ENCODE results near the gene PLEKHG3.

PLEKHG3 gene

DNA sequence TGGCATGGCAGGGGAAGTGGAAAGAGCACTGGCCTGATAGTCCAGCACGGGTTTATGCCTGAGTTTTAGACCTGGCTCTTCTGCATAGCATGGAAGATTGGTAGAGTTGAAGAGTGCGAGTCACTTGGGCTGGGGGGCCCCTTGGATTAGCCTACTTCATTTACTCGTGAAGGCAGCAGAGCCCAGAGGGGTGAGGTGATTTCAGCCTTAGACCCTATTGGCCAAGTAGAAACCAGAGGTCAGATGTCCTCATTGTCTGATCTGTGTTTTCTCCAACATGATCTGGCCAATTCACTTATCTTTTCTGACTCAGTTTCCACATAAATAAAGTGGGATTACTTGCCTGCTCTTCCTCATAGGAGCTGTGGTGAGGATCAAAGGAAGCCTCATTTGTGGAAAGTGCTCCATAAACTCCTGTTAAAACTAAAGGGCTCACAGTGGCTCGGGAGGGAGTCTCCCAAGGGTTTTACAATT lies 1.9 kb downstream of the PLEKHG3 start:
- H3K4me3 ChIP-seq (ENCODE audit: low read depth, low read length) = no peak overlapping the region
- TF ChIP-seq, protein P1, sequence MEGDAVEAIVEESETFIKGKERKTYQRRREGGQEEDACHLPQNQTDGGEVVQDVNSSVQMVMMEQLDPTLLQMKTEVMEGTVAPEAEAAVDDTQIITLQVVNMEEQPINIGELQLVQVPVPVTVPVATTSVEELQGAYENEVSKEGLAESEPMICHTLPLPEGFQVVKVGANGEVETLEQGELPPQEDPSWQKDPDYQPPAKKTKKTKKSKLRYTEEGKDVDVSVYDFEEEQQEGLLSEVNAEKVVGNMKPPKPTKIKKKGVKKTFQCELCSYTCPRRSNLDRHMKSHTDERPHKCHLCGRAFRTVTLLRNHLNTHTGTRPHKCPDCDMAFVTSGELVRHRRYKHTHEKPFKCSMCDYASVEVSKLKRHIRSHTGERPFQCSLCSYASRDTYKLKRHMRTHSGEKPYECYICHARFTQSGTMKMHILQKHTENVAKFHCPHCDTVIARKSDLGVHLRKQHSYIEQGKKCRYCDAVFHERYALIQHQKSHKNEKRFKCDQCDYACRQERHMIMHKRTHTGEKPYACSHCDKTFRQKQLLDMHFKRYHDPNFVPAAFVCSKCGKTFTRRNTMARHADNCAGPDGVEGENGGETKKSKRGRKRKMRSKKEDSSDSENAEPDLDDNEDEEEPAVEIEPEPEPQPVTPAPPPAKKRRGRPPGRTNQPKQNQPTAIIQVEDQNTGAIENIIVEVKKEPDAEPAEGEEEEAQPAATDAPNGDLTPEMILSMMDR (IDR thresholded peaks at IDR 0.05; ENCODE audit: borderline replicate concordance, insufficient read depth, low read depth, low read length) = no peak

- H3K4me3 ChIP-seq (ENCODE audit: low read depth, low read length) = no peak overlapping the region
- TF ChIP-seq, protein P1 (IDR thresholded peaks at IDR 0.05; ENCODE audit: borderline replicate concordance, insufficient read depth, low read depth, low read length) = no peak
Measured at GRCh38 chr14:64706593-64707193, 2.5 kb downstream of the PLEKHG3 start.

- TF ChIP-seq, protein P1 (IDR thresholded peaks at IDR 0.05; ENCODE audit: borderline replicate concordance, insufficient read depth, low read depth, low read length) = no peak
- no peak overlapping the region for H3K4me3 ChIP-seq (ENCODE audit: low read depth, low read length)
Measured at GRCh38 chr14:64707661-64708060, 3.4 kb downstream of the PLEKHG3 start.

GRCh38 chr14:64708148-64709004 lies 4.2 kb downstream of the PLEKHG3 start:
- TF ChIP-seq, protein P1 (IDR thresholded peaks at IDR 0.05; ENCODE audit: borderline replicate concordance, insufficient read depth, low read depth, low read length) = no peak
- H3K4me3 ChIP-seq (ENCODE audit: low read depth, low read length) = no peak overlapping the region

DNA sequence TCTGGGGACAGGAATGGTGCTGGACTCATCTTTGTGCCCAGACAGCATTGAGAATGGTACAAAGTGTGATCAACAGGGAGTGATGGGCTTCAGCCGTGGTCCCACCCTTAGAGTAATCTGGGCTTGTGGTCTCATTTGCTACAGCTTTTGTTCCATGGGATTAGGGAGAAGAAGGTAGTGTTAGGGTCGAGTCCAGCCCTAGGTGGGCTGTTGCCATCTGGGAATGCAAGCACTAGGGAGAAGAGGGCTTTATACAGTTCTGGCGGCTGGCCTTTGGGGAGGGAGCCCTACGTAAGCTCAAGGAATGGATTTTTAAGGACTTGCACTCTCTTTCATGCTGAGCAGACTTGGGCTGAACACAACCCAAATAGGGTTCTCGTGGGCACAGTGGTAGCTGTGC lies 4.9 kb downstream of the PLEKHG3 start:
- no peak overlapping the region for H3K4me3 ChIP-seq (ENCODE audit: low read depth, low read length)
- TF ChIP-seq, protein P1 (IDR thresholded peaks at IDR 0.05; ENCODE audit: borderline replicate concordance, insufficient read depth, low read depth, low read length) = no peak

GRCh38 chr14:64711039-64711438 lies 6.8 kb downstream of the PLEKHG3 start:
- no peak overlapping the region for H3K4me3 ChIP-seq (ENCODE audit: low read depth, low read length)
- TF ChIP-seq, protein P1 (IDR thresholded peaks at IDR 0.05; ENCODE audit: borderline replicate concordance, insufficient read depth, low read depth, low read length) = no peak

All from GM12875 (cell line).